Activated CD4-positive, alpha-beta T cell treated with anti-CD3 and anti-CD28 coated beads, Interleukin-2, amount 50 U/mL, for 48 hours (primary cell): ENCODE results near the gene KCNQ2.

ENCODE experiments used
- DNase-seq, 2 experiments: peaks; one replicate each; pipeline ENCODE4 v3.0.0-alpha.2; 2020

Gene KCNQ2

DNA sequence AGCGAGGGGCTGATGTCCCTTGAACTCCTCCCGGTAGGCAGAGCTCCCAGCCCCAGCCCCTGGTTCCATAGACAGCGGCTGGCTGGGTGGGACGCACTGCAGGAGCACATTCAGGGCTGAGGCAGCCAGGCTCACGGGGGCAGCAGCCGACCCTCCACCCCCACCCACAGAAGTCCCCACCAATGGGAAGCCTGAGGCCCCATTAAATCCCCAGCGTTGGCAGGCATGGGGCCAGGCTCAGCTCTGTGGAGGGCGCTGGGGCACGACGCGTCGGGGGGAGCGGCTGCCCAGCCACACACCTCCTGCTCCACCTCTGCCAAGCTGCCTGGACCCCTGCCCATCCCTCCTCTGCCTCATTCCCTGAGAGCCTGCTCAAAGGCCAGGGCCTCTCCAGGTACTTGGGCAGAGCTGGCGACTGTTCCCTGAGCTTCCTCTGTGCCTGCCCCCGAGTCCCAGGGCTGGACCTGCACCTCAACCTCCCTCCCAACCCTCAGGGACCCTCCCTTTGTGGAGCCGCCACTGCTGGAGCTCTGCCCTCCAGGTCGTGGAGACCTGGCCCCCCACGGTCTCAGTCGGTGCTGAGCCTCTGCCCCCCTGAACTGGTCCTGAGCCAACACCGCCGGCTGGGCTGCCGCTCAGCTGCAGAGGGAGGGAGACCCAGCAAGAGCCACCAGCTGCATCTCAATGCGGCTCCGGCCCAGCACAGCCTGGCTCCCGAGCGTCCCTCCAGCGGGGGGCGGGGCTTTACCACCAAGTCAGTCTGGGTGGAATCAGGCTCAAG lies 120.5 kb downstream of the KCNQ2 start:
- DNase-seq, result no peak

DNA sequence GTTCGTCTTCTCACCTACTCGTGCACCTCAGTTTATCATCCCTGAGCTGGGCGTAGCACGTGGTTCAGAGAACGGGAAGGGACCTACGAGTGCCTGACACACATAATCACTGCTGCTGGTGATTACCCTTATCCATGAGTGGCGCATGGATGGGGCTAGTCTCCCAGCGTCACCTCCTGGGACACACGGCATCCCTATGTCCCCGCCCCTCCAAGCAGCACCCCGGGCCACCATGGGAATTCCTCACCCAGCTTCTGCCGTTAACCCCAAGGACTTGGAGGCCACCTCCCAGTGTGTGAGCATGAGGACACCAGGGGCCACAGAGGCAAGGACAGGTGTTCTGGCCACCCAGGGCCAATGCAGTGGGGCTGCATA lies 121.1 kb downstream of the KCNQ2 start:
- DNase-seq, result no peak

DNA sequence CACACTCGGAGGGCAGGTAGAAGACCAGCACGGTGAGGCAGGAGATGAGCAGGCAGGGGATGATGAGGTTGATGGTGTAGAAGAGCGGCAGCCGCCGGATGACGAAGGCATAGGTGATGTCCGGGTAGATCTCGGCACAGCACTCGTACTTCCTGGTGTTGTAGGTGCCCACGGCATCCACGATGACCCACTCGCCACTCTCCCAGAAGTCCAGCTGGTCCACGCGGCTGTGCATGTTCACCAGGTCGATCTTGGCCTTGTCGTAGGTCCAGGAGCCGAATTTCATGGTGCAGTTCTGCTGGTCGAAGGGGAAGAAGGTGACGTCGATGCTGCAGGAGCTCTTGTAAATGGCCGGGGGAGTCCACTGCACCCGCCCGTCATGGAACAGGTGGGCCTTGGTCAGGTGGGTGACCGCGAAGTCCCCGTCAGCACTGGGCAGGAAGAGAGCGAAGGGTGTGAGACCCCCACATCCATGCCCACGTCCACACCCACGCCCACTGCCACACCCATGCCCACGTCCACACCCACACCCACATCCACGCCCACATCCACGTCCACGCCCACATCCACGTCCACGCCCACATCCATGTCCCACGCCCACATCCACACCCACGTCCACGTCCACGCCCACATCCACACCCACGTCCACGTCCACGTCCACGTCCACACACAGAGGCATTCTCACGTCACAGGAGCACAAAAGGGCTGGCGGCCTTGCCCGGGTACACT lies 121.7 kb downstream of the KCNQ2 start:
- no peak for DNase-seq
